Measurements from ENCODE around the gene IMMP2L. TPM values are rescaled to one million over a fixed set of nuclear protein-coding genes. Genes with fewer than 3 reads are reported as not detected.

IMMP2L gene
- total RNA-seq, 1 experiment from 2014 or later = 17.2 TPM

- no peak overlapping the region for H3K9ac ChIP-seq (ENCODE audit: low read length)
- no peak for DNase-seq
- H3K27ac ChIP-seq (ENCODE audit: low read length) = no peak overlapping the region
- H3K36me3 ChIP-seq (ENCODE audit: insufficient read depth, low read length) = no peaks in the 10 kb centered on the region
- H3K4me2 ChIP-seq (ENCODE audit: low read depth, low read length, poor library complexity, severe bottlenecking) = no peak overlapping the region
- no peaks in the 10 kb centered on the region; the same call in 1 of the 2 replicates for H3K9me3 ChIP-seq (ENCODE audit: low read length)
- H3K79me2 ChIP-seq (ENCODE audit: low read length) = no peaks in the 10 kb centered on the region
- H3K9me2 ChIP-seq (replicated peaks; ENCODE audit: insufficient read depth, low read length) = 0 out of 2 replicates have a peak, but pooled peaks cover 3% of the 10 kb centered on the region
- H3K4me1 ChIP-seq (ENCODE audit: low read length) = no peaks in the 10 kb centered on the region
- no peaks in the 10 kb centered on the region for H3K27me3 ChIP-seq (ENCODE audit: low read length)
- no peak overlapping the region for H2AFZ ChIP-seq (ENCODE audit: low read length)
- H3K4me3 ChIP-seq (ENCODE audit: low read length) = no peak overlapping the region
- H4K20me1 ChIP-seq (ENCODE audit: insufficient read depth, low read depth, low read length) = no peaks in the 10 kb centered on the region
Measured at GRCh38 chr7:111388912-111389311, 173.4 kb downstream of the IMMP2L start.

- Histone ChIP-seq H3K9me2 (replicated peaks; ENCODE audit: insufficient read depth, low read length) (0 out of 2 replicates have a peak, but pooled peaks cover 3% of the 10 kb centered on the region), H4K20me1 (ENCODE audit: insufficient read depth, low read depth, low read length) (no peaks in the 10 kb centered on the region), H3K9me3 (ENCODE audit: low read length) (no peaks in the 10 kb centered on the region; the same call in 1 of the 2 replicates), H3K79me2 (ENCODE audit: low read length) (no peaks in the 10 kb centered on the region), H3K27me3 (ENCODE audit: low read length) (no peaks in the 10 kb centered on the region), H3K27ac (ENCODE audit: low read length) (no peak overlapping the region), H3K36me3 (ENCODE audit: insufficient read depth, low read length) (no peaks in the 10 kb centered on the region), H3K4me1 (ENCODE audit: low read length) (no peaks in the 10 kb centered on the region), H3K9ac (ENCODE audit: low read length) (no peak overlapping the region), H2AFZ (ENCODE audit: low read length) (no peak overlapping the region), H3K4me2 (ENCODE audit: low read depth, low read length, poor library complexity, severe bottlenecking) (no peak overlapping the region), H3K4me3 (ENCODE audit: low read length) (no peak overlapping the region)
- DNase-seq = no peak
Measured at GRCh38 chr7:111388016-111388415, 174.3 kb downstream of the IMMP2L start.

- Histone ChIP-seq H3K79me2 (ENCODE audit: low read length) (no peaks in the 10 kb centered on the region), H3K9me3 (ENCODE audit: low read length) (no peaks in the 10 kb centered on the region; the same call in 1 of the 2 replicates), H3K4me1 (ENCODE audit: low read length) (no peaks in the 10 kb centered on the region), H3K27me3 (ENCODE audit: low read length) (no peaks in the 10 kb centered on the region), H3K4me2 (ENCODE audit: low read depth, low read length, poor library complexity, severe bottlenecking) (no peak overlapping the region), H3K27ac (ENCODE audit: low read length) (no peak overlapping the region), H3K4me3 (ENCODE audit: low read length) (no peak overlapping the region), H3K9ac (ENCODE audit: low read length) (no peak overlapping the region), H4K20me1 (ENCODE audit: insufficient read depth, low read depth, low read length) (no peaks in the 10 kb centered on the region), H3K9me2 (replicated peaks; ENCODE audit: insufficient read depth, low read length) (0 out of 2 replicates have a peak, but pooled peaks cover 3% of the 10 kb centered on the region), H2AFZ (ENCODE audit: low read length) (no peak overlapping the region), H3K36me3 (ENCODE audit: insufficient read depth, low read length) (no peaks in the 10 kb centered on the region)
- no peak for DNase-seq
Measured at GRCh38 chr7:111384065-111384891, 178.0 kb downstream of the IMMP2L start.

- Histone ChIP-seq H2AFZ (ENCODE audit: low read length) (no peak overlapping the region), H3K4me1 (ENCODE audit: low read length) (no peaks in the 10 kb centered on the region), H3K27me3 (ENCODE audit: low read length) (no peaks in the 10 kb centered on the region), H4K20me1 (ENCODE audit: insufficient read depth, low read depth, low read length) (no peaks in the 10 kb centered on the region), H3K27ac (ENCODE audit: low read length) (no peak overlapping the region), H3K9me3 (ENCODE audit: low read length) (no peaks in the 10 kb centered on the region), H3K79me2 (ENCODE audit: low read length) (no peaks in the 10 kb centered on the region), H3K36me3 (ENCODE audit: insufficient read depth, low read length) (no peaks in the 10 kb centered on the region), H3K4me3 (ENCODE audit: low read length) (no peak overlapping the region), H3K9ac (ENCODE audit: low read length) (no peak overlapping the region), H3K9me2 (replicated peaks; ENCODE audit: insufficient read depth, low read length) (no peaks in the 10 kb centered on the region), H3K4me2 (ENCODE audit: low read depth, low read length, poor library complexity, severe bottlenecking) (no peak overlapping the region)
- DNase-seq = no peak
Measured at GRCh38 chr7:111383133-111383532, 179.2 kb downstream of the IMMP2L start.

GRCh38 chr7:111381590-111381989 lies 180.7 kb downstream of the IMMP2L start:
- no peaks in the 10 kb centered on the region for H3K9me2 ChIP-seq (replicated peaks; ENCODE audit: insufficient read depth, low read length)
- no peaks in the 10 kb centered on the region; the same call in 1 of the 2 replicates for H3K9me3 ChIP-seq (ENCODE audit: low read length)
- H3K36me3 ChIP-seq (ENCODE audit: insufficient read depth, low read length) = no peaks in the 10 kb centered on the region
- H3K79me2 ChIP-seq (ENCODE audit: low read length) = no peaks in the 10 kb centered on the region
- H2AFZ ChIP-seq (ENCODE audit: low read length) = no peak overlapping the region
- H3K4me1 ChIP-seq (ENCODE audit: low read length) = no peaks in the 10 kb centered on the region
- H3K27ac ChIP-seq (ENCODE audit: low read length) = no peak overlapping the region
- no peaks in the 10 kb centered on the region for H3K27me3 ChIP-seq (ENCODE audit: low read length)
- H4K20me1 ChIP-seq (ENCODE audit: insufficient read depth, low read depth, low read length) = no peaks in the 10 kb centered on the region
- H3K9ac ChIP-seq (ENCODE audit: low read length) = no peak overlapping the region
- no peak overlapping the region for H3K4me2 ChIP-seq (ENCODE audit: low read depth, low read length, poor library complexity, severe bottlenecking)
- H3K4me3 ChIP-seq (ENCODE audit: low read length) = no peak overlapping the region
- no peak for DNase-seq

- no peak overlapping the region for H3K4me3 ChIP-seq (ENCODE audit: low read length)
- no peaks in the 10 kb centered on the region for H3K36me3 ChIP-seq (ENCODE audit: insufficient read depth, low read length)
- H3K79me2 ChIP-seq (ENCODE audit: low read length) = no peaks in the 10 kb centered on the region
- H3K9me2 ChIP-seq (replicated peaks; ENCODE audit: insufficient read depth, low read length) = no peaks in the 10 kb centered on the region
- H3K9me3 ChIP-seq (ENCODE audit: low read length) = no peaks in the 10 kb centered on the region; the same call in 1 of the 2 replicates
- no peak for DNase-seq
- H3K9ac ChIP-seq (ENCODE audit: low read length) = no peak overlapping the region
- H4K20me1 ChIP-seq (ENCODE audit: insufficient read depth, low read depth, low read length) = no peaks in the 10 kb centered on the region
- no peak overlapping the region for H3K4me2 ChIP-seq (ENCODE audit: low read depth, low read length, poor library complexity, severe bottlenecking)
- no peaks in the 10 kb centered on the region for H3K27me3 ChIP-seq (ENCODE audit: low read length)
- H2AFZ ChIP-seq (ENCODE audit: low read length) = no peak overlapping the region
- no peaks in the 10 kb centered on the region for H3K4me1 ChIP-seq (ENCODE audit: low read length)
- no peak overlapping the region for H3K27ac ChIP-seq (ENCODE audit: low read length)
Measured at GRCh38 chr7:111380945-111381344, 181.3 kb downstream of the IMMP2L start.

- H3K9me2 ChIP-seq (replicated peaks; ENCODE audit: insufficient read depth, low read length) = no peaks in the 10 kb centered on the region
- no peak overlapping the region for H3K4me2 ChIP-seq (ENCODE audit: low read depth, low read length, poor library complexity, severe bottlenecking)
- no peaks in the 10 kb centered on the region for H3K27me3 ChIP-seq (ENCODE audit: low read length)
- H3K4me1 ChIP-seq (ENCODE audit: low read length) = no peaks in the 10 kb centered on the region
- no peaks in the 10 kb centered on the region; the same call in 1 of the 2 replicates for H3K9me3 ChIP-seq (ENCODE audit: low read length)
- H3K4me3 ChIP-seq (ENCODE audit: low read length) = no peak overlapping the region
- H4K20me1 ChIP-seq (ENCODE audit: insufficient read depth, low read depth, low read length) = no peaks in the 10 kb centered on the region
- no peak overlapping the region for H2AFZ ChIP-seq (ENCODE audit: low read length)
- no peak for DNase-seq
- no peaks in the 10 kb centered on the region for H3K79me2 ChIP-seq (ENCODE audit: low read length)
- no peaks in the 10 kb centered on the region for H3K36me3 ChIP-seq (ENCODE audit: insufficient read depth, low read length)
- H3K9ac ChIP-seq (ENCODE audit: low read length) = no peak overlapping the region
- H3K27ac ChIP-seq (ENCODE audit: low read length) = no peak overlapping the region
Measured at GRCh38 chr7:111374027-111374426, 188.3 kb downstream of the IMMP2L start.

- no peaks in the 10 kb centered on the region for H3K4me1 ChIP-seq (ENCODE audit: low read length)
- H3K9me3 ChIP-seq (ENCODE audit: low read length) = no peaks in the 10 kb centered on the region
- H3K4me3 ChIP-seq (ENCODE audit: low read length) = no peak overlapping the region
Measured at GRCh38 chr7:111371437-111371836, 190.9 kb downstream of the IMMP2L start.

More at GRCh38 chr7:111371437-111371836, 190.9 kb downstream of the IMMP2L start:
- Histone ChIP-seq H3K27me3 (ENCODE audit: low read length) (no peaks in the 10 kb centered on the region), H3K4me2 (ENCODE audit: low read depth, low read length, poor library complexity, severe bottlenecking) (no peak overlapping the region), H3K9ac (ENCODE audit: low read length) (no peak overlapping the region), H3K9me2 (replicated peaks; ENCODE audit: insufficient read depth, low read length) (no peaks in the 10 kb centered on the region), H3K36me3 (ENCODE audit: insufficient read depth, low read length) (no peaks in the 10 kb centered on the region), H3K27ac (ENCODE audit: low read length) (no peak overlapping the region), H4K20me1 (ENCODE audit: insufficient read depth, low read depth, low read length) (no peaks in the 10 kb centered on the region), H2AFZ (ENCODE audit: low read length) (no peak overlapping the region), H3K79me2 (ENCODE audit: low read length) (no peaks in the 10 kb centered on the region)
- no peak for DNase-seq

Data from Karpas-422 (cell line).